ENCODE data around the gene MMP17. TPM values are rescaled to one million over a fixed set of nuclear protein-coding genes. Genes with fewer than 3 reads are reported as not detected.
"Not testable (repeated sequence)": the region's sequence is repeated elsewhere in the genome, so short reads cannot be mapped to it uniquely, and the experiment has no call there.

Gene MMP17
- total and polyA plus RNA-seq, 2 donors (not counting 1 experiment from before 2014, with no cell fraction given): 3.2 to 13.5 TPM

- H3K27me3 ChIP-seq (ENCODE audit: control insufficient read depth, insufficient read depth, low read length): no peaks in the 10 kb centered on the region
- TF ChIP-seq CTCF (conservative IDR thresholded peaks at IDR 0.05 in 1 of 2, IDR thresholded peaks at IDR 0.05 in 1 of 2; ENCODE audit: low read depth in 1 of 2, low read length in 2 of 2) (no peak), EZH2 (IDR thresholded peaks at IDR 0.05; ENCODE audit: low read length, missing control alignments) (no peak)
- H3K36me3 ChIP-seq (ENCODE audit: control insufficient read depth, insufficient read depth, low read length): no peaks in the 10 kb centered on the region
- H3K9ac ChIP-seq (ENCODE audit: insufficient read depth, low read length): no peak overlapping the region
- H3K4me3 ChIP-seq (replicated peaks in 1 of 4; ENCODE audit: control extremely low read depth in 1 of 4, insufficient read depth in 1 of 4, low read depth in 3 of 4, low read length in 4 of 4): no peak overlapping the region
- H3K9me3 ChIP-seq (ENCODE audit: control insufficient read depth, insufficient read depth, low read depth, low read length): no peaks in the 10 kb centered on the region
- H4K20me1 ChIP-seq (ENCODE audit: control insufficient read depth, extremely low read depth, insufficient read depth, low read length): no peaks in the 10 kb centered on the region
- peaks cover 5% of the 10 kb centered on the region for H3K4me1 ChIP-seq (ENCODE audit: control insufficient read depth, extremely low read depth, insufficient read depth, low read length)
- no peaks in the 10 kb centered on the region for H3K79me2 ChIP-seq (ENCODE audit: control insufficient read depth, insufficient read depth, low read length)
- H2AFZ ChIP-seq (ENCODE audit: low read length): no peak overlapping the region
- H3K27ac ChIP-seq (ENCODE audit: insufficient read depth, low read length): no peak overlapping the region
- H3K4me2 ChIP-seq (ENCODE audit: extremely low read depth, insufficient read depth, low read length): no peak overlapping the region
- DNase-seq (ENCODE audit: low read depth in 2 of 2): peak; percentile 33 to 76
These were observed 44.2 kb downstream of the MMP17 start for GRCh38 chr12:131872154-131873051.

- H3K27ac ChIP-seq (ENCODE audit: insufficient read depth, low read length): no peak overlapping the region
These were observed 45.1 kb downstream of the MMP17 start for GRCh38 chr12:131873293-131873692.

GRCh38 chr12:131874972-131875371, 46.8 kb downstream of the MMP17 start:
- not testable (repeated sequence) for DNase-seq (ENCODE audit: low read depth in 2 of 2); H3K4me1 ChIP-seq (ENCODE audit: control insufficient read depth, extremely low read depth, insufficient read depth, low read length); H3K36me3 ChIP-seq (ENCODE audit: control insufficient read depth, insufficient read depth, low read length); H3K27ac ChIP-seq (ENCODE audit: insufficient read depth, low read length); H2AFZ ChIP-seq (ENCODE audit: low read length); H3K9ac ChIP-seq (ENCODE audit: insufficient read depth, low read length); H3K9me3 ChIP-seq (ENCODE audit: control insufficient read depth, insufficient read depth, low read depth, low read length); H3K4me2 ChIP-seq (ENCODE audit: extremely low read depth, insufficient read depth, low read length); H3K27me3 ChIP-seq (ENCODE audit: control insufficient read depth, insufficient read depth, low read length); H3K79me2 ChIP-seq (ENCODE audit: control insufficient read depth, insufficient read depth, low read length); H3K4me3 ChIP-seq (replicated peaks in 1 of 4; ENCODE audit: control extremely low read depth in 1 of 4, insufficient read depth in 1 of 4, low read depth in 3 of 4, low read length in 4 of 4); H4K20me1 ChIP-seq (ENCODE audit: control insufficient read depth, extremely low read depth, insufficient read depth, low read length)

More at GRCh38 chr12:131873293-131873692, 45.1 kb downstream of the MMP17 start:
- Histone ChIP-seq H3K27me3 (ENCODE audit: control insufficient read depth, insufficient read depth, low read length) (peaks cover 6% of the 10 kb centered on the region), H3K4me1 (ENCODE audit: control insufficient read depth, extremely low read depth, insufficient read depth, low read length) (peaks cover 5% of the 10 kb centered on the region), H3K36me3 (ENCODE audit: control insufficient read depth, insufficient read depth, low read length) (no peaks in the 10 kb centered on the region), H3K4me3 (replicated peaks in 1 of 4; ENCODE audit: control extremely low read depth in 1 of 4, insufficient read depth in 1 of 4, low read depth in 3 of 4, low read length in 4 of 4) (no peak overlapping the region), H3K4me2 (ENCODE audit: extremely low read depth, insufficient read depth, low read length) (no peak overlapping the region), H3K9ac (ENCODE audit: insufficient read depth, low read length) (no peak overlapping the region), H3K9me3 (ENCODE audit: control insufficient read depth, insufficient read depth, low read depth, low read length) (no peaks in the 10 kb centered on the region), H2AFZ (ENCODE audit: low read length) (no peak overlapping the region), H3K79me2 (ENCODE audit: control insufficient read depth, insufficient read depth, low read length) (no peaks in the 10 kb centered on the region), H4K20me1 (ENCODE audit: control insufficient read depth, extremely low read depth, insufficient read depth, low read length) (no peaks in the 10 kb centered on the region)
- no peak for DNase-seq (ENCODE audit: low read depth in 2 of 2)
- TF ChIP-seq EZH2 (IDR thresholded peaks at IDR 0.05; ENCODE audit: low read length, missing control alignments): no peak
- no peak for TF ChIP-seq CTCF (conservative IDR thresholded peaks at IDR 0.05 in 1 of 2, IDR thresholded peaks at IDR 0.05 in 1 of 2; ENCODE audit: low read depth in 1 of 2, low read length in 2 of 2)

GRCh38 chr12:131877216-131877615, 49.0 kb downstream of the MMP17 start:
- not testable (repeated sequence) for H3K9me3 ChIP-seq (ENCODE audit: control insufficient read depth, insufficient read depth, low read depth, low read length); H3K79me2 ChIP-seq (ENCODE audit: control insufficient read depth, insufficient read depth, low read length); H3K4me1 ChIP-seq (ENCODE audit: control insufficient read depth, extremely low read depth, insufficient read depth, low read length); H4K20me1 ChIP-seq (ENCODE audit: control insufficient read depth, extremely low read depth, insufficient read depth, low read length); H3K27ac ChIP-seq (ENCODE audit: insufficient read depth, low read length); H3K4me3 ChIP-seq (replicated peaks in 1 of 4; ENCODE audit: control extremely low read depth in 1 of 4, insufficient read depth in 1 of 4, low read depth in 3 of 4, low read length in 4 of 4); H3K9ac ChIP-seq (ENCODE audit: insufficient read depth, low read length); DNase-seq (ENCODE audit: low read depth in 2 of 2); H3K4me2 ChIP-seq (ENCODE audit: extremely low read depth, insufficient read depth, low read length); H2AFZ ChIP-seq (ENCODE audit: low read length); H3K36me3 ChIP-seq (ENCODE audit: control insufficient read depth, insufficient read depth, low read length)
- H3K27me3 ChIP-seq (ENCODE audit: control insufficient read depth, insufficient read depth, low read length): peaks cover 11% of the 10 kb centered on the region

GRCh38 chr12:131878436-131878835, 50.2 kb downstream of the MMP17 start:
- peaks cover 11% of the 10 kb centered on the region for H3K27me3 ChIP-seq (ENCODE audit: control insufficient read depth, insufficient read depth, low read length)
- H3K4me2 ChIP-seq (ENCODE audit: extremely low read depth, insufficient read depth, low read length); H3K4me3 ChIP-seq (replicated peaks in 1 of 4; ENCODE audit: control extremely low read depth in 1 of 4, insufficient read depth in 1 of 4, low read depth in 3 of 4, low read length in 4 of 4); H3K27ac ChIP-seq (ENCODE audit: insufficient read depth, low read length); DNase-seq (ENCODE audit: low read depth in 2 of 2); H3K9me3 ChIP-seq (ENCODE audit: control insufficient read depth, insufficient read depth, low read depth, low read length); H3K36me3 ChIP-seq (ENCODE audit: control insufficient read depth, insufficient read depth, low read length); H2AFZ ChIP-seq (ENCODE audit: low read length); H4K20me1 ChIP-seq (ENCODE audit: control insufficient read depth, extremely low read depth, insufficient read depth, low read length); H3K79me2 ChIP-seq (ENCODE audit: control insufficient read depth, insufficient read depth, low read length); H3K4me1 ChIP-seq (ENCODE audit: control insufficient read depth, extremely low read depth, insufficient read depth, low read length); H3K9ac ChIP-seq (ENCODE audit: insufficient read depth, low read length): not testable (repeated sequence)

Data from fibroblast of lung (primary cell).